CD4-positive, alpha-beta T cell treated with Interleukin-12 subunit alpha and Interleukin-12 subunit beta, for 1 hour (primary cell): ENCODE data around the gene TRERF1.
"Not testable (repeated sequence)": the region's sequence is repeated elsewhere in the genome, so short reads cannot be mapped to it uniquely, and the experiment has no call there.

ENCODE experiments used
- DNase-seq: peaks from one replicate; pipeline ENCODE4 v3.0.0-alpha.2; 2020

The TRERF1 gene

DNA sequence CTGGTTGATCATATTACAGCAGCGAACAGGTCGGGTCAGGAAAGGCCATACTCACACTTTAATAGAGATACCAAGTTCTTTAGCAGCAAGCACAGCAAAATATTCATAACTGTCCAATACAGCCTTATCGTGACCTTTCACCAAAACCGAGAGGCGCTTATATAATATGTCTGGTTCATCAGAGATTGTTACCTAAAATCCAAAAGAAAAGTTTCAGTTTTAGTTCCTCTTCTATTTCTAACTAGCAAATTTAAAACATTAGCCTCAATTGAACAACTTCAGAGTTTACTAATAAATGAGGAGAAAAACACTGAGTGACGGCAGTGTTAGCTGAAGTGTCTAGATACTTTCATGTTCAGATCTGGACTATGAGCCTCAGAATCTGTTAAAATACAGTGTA is 240.0 kb downstream of the TRERF1 start:
- DNase-seq: no peak

DNA sequence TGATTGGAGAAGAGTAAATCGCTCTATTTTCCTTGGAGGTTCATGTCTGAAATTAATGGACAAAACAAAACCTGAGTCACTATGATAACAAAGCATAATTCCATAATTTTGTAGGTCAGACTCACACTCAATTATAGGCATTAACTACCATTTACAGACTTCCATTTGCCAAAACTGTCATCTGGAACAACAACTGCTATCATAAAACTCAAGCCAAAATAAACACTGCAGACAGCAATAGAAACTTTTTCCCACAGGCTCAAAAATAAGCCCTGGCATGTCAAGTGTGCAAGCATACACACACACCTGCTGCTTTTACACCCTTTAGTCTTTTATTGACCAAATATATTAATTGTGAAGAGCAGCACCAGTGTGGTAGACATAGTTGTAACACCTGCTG is 241.2 kb downstream of the TRERF1 start:
- no peak for DNase-seq

DNA sequence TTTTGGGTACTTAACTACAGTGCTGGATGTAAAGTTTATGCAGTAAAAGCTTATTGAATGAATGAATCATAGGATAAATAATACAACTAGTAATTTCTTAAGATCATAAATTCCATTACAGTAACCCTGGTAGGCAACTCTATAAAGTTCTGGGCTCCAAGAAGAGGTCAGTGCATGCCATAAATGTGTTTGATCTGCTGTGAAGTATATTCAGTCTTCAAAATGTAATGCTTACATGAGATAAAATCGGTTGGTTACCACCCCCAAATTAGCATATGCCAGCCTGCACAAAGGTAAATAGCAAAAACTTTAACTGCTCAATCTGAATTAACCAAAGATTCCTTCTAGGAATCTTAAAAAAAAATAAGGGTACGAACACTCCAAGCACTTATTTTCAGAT is 244.2 kb downstream of the TRERF1 start:
- not testable (repeated sequence) for DNase-seq

DNA sequence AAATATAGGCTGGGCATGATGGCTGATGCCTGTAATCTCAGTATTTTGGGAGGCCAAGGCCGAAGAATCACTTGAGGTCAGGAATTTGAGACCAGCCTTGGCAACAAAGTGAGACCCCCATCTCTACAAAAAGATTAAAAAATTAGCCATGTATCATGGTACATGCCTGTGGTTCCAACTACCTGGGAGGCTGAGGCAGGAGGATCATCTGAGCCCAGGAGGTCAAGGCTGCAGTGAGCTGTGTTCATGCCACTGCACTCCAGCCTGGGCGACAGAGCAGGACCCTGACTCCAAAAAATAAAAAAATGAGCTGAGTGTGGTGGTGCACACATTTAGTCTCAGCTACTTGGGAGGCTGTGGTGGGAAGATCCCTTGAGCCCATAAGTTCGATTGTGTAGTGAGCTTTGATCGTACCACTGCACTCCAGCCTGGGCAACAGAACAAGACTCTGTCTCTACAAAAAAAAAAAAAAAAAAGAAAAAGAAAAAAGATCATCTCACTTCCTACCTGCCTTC is 246.9 kb downstream of the TRERF1 start:
- no peak for DNase-seq

DNA sequence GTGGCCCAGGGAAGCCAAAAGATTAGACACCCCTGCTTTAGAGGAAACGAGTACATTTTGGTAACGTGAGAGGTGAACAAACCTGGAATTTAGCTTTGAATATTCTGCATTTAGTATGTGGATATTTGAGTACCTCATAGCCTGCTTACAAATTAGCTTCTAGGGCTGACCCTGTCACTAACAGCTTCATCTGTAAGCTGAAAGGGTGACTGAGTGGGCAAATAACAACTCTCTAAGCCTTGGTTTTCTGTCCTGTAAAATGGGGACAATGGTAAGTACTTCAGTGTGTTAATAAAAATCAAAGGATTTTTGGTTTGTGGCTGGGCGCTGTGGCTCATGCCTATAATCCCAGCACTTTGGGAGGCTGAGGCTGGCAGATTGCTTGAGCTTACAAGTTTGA is 248.5 kb downstream of the TRERF1 start:
- DNase-seq: no peak

DNA sequence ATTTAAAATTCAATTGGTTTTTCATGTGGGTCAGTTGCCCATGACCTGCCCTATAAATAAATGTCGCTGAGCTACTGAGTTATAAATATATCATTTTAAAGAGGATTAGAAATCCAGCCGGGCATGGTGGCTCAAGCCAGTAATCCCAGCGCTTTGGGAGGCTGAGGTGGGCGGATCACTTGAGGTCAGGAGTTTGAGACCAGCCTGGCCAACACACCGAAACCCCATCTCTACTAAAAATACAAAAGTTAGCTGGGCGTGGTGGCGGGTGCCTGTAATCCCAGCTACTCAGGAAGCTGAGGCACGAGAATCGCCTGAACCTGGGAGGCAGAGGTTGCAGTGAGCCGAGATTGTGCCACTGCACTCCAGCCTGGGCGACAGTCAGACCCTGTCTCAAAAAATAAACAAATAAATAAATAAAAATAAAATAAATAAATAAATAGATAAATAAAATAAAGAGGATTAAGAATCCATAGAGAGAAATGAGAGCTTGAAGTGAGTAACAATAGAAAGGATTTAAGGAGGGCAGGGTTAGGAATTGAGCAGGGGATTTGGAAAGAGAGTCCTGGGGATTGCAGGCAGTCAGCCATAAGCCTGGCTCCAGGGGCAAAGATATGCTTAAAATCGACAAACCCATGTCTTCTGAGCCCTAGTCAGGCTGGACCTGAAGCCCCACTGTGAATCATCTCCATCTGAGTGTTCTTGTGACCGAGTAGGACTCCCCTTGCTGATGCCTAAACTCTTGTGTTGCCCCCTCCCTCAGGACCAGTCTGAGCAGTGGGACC is 249.4 kb downstream of the TRERF1 start:
- DNase-seq: not testable (repeated sequence)

DNA sequence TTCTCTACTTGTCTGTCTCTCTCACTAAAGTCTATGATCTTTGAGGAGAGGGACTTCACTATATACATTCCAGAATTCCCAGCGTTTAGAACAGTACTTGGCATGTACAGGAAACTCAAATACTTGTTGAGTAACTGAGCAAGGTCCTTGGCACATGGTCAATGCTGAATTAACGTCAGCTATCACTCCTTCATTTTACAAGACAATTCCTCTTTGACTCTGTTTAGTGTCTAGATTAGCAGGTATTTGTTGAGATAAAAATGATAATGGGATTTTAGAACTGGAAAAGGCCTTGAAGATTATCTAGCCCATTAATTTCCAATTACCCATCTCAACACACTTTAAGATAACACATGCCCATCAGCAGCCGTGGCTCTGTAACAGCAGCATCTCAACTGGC is 250.3 kb downstream of the TRERF1 start:
- DNase-seq: no peak

DNA sequence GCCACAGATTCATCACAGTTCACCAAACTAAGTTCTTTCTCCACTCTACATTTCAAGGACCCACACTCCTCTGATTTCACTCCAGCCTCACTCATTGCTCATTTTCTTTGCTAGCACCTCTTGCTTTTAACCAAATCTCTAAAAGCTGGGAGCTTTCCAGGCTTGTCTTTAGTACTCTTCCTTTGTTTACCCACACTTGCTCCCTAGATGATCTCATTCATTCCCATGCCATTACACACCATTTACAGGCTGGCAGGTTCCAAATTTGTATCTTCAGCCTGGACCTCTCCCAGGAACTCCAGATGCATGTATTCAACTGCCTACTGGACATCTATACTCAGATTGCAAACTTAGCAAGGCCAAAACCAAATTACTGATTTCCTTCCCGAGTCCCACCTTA is 251.7 kb downstream of the TRERF1 start:
- DNase-seq: no peak

DNA sequence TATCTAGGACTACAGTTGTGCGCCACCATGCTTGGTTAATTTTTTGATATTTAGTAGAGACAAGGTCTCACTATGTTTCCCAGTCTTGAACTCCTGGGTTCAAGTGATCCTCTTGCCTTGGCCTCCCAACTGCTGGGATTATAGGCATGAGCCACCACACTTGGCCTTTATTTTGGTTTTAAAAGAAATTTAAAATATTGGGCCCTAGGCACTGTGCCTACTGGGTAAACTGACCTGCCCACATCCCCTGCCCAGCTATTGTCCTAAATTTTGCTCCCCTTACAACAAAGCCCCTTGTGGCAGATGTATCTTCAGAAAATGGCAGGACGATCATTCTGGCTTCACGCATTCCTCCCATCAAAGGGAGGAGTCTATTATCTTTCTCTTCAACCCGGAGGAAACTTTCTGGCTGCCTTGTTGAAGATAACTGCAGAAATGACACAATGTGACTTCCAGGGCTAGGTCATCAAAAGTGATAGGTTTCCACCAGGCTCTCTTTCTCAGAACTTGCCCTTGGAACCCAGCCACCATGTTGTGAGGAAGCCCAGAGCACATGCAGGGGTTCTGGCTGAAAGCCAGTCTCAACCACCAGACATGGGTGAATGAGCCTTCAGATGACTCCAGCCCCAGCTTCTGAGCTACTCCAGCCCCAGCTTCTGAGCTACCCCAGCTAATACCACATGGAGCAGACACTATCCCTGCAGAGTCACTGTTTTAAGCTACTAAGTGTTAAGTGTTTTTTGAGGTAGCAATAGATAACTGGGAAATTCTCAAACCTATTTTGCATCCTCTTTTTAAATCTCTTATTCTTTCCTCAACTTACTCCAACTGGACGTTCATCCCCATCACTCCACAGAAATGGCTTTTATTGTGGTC is 252.4 kb downstream of the TRERF1 start:
- no peak for DNase-seq

DNA sequence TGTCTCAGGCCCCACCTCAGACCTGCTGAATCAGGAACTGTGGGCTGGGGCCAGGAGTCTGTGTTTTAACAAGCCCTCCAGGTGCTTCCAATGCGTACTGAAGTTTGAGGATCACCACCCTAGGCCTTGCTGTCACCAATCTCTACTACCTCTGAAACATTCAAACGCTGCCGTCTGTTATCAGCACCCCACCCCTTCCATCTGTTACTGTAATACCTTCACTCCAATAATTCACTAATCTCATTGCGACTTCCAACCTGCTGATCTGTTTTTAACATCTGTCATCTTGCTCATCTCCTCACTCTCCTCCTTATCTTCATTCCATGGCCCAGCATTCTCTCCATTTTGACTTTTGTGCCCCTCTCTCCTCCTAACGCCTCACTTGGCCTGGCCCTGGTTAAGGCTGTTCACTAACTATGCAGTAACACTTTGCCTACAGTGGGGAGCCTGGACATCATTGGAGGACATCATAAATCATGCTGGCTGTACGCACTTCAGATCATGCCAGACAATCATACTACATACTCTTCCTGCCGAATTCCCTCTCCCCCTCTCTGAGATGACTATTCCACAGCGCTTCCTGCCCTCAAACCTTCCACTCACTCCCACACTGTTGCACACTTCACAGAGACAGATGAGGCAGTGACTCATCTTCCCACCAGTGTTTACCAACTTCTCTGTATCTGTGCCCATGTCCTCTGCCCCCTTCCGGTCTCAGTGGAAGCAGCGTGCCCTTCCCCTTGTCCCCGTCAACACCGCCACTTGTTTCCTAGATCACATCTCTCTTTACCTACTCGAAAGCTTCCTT is 254.0 kb downstream of the TRERF1 start:
- no peak for DNase-seq

DNA sequence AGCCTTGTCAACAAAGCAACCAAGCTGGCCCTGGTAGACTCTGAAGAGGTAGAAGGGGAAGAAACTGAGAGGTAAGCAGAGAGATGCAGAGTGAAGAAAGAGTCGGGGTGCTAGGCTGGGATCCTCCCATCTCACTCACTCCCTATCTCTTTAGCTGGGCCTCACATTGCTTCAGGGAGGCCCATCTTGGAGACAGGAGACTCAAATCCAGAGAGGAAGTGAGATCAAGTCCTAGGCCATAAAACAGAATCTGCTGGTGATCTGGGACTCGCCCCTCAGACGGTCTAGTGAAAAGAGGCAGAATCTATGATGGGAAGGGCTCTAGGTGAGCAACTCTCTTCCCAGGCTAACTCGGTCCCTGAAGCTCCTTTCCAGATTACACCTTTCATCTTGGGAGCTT is 256.3 kb downstream of the TRERF1 start:
- no peak for DNase-seq

DNA sequence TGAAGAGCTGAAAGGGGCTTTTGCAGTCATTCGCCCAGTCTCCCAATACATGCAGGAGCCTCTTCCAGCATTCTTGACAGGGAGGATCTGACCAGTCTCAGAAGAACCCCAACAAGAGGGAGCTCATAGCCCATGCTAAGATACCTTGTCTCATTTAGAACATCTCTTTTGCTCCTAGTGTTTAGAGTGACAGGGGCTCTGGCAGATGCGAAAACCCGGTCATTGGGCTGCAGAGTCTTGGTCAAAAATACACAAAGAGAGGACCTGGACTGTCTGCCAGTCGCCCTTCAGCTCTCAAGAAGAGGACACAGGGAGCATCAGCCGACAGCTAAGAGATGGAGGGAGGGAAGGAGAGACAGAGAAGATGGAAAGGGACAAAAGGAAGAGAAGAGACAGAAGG is 257.7 kb downstream of the TRERF1 start:
- no peak for DNase-seq

DNA sequence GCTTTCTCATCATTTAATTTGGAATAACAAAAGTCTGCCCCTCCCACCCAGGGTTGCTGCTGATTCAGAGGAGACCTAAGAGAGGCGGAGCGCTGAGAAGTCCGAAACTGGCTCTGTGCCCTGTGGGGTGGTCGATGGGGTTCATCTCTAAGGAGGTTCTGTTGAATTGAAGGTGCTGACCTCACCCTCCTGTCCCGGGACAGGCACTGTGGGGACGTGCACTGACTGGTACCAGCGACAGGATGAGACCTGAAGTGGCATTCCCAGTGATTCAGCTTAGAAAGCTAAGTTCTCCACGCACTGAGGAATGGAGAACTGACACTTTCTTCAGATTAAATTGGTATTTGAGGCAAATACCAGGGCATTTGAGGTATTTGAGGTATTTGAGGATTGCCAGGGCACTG is 258.2 kb downstream of the TRERF1 start:
- no peak for DNase-seq

DNA sequence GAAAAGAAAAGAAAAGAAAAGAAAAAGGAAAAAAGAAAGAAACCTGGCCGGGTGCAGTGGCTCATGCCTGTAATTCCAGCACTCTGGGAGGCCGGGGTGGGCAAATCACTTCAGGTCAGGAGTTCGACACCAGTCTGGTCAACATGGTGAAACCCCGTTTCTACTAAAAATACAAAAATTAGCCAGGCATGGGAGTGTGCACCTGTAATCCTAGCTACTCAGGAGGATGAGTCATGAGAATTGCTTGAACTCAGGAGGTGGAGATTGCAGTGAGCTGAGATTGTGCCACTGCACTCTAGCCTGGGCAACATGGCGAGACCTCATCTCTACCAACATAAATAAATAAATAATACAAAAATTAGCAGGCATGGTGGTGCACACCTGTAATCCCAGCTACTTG is 259.3 kb downstream of the TRERF1 start:
- DNase-seq: not testable (repeated sequence)

DNA sequence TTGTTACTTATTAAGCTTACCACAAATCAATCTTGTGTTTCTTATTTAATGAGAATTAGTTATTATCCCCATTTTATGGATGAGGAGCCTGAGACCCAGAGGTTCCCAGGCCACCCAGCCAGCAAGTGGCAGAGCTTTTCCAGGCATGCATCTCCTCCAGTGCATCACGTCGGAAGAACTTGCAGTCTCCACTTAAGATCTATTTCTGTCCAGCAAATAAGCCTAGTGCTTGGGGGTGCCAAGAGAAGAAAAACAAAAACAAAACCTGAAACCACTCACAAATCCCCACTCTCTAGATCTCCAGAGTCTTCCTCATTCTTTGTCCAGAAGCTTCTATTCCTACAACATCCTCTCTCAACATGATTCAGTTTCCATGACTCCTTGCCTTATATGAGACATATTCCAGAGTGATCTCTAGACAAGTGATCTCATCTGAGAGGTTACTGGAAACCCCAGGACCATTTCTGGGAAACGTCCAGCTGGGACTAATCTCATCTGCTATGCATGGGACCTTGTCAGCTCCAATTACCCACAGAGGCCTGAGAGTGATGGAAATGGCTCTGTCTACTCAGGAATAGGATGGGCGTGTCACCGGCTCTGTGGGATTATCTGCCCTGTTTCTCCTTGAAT is 261.1 kb downstream of the TRERF1 start:
- no peak for DNase-seq

DNA sequence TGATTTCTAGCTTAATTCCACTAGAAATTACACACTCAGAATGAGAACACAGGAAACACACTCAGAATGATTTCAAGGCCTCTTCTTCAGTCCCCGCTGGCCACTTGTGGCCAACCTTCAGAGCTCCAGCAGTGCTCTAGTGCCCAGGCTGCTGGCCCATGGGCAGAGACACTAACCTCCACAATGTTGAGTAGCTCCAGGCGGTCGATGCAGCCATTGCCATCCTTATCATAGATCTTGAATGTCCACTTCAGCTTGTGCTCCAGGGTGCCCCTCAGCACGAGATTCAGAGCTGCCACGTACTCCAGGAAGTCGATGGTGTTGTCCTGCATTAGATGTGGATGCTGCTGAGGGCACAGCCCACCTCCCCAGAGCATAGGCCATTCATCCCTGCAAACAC is 263.3 kb downstream of the TRERF1 start:
- no peak for DNase-seq

DNA sequence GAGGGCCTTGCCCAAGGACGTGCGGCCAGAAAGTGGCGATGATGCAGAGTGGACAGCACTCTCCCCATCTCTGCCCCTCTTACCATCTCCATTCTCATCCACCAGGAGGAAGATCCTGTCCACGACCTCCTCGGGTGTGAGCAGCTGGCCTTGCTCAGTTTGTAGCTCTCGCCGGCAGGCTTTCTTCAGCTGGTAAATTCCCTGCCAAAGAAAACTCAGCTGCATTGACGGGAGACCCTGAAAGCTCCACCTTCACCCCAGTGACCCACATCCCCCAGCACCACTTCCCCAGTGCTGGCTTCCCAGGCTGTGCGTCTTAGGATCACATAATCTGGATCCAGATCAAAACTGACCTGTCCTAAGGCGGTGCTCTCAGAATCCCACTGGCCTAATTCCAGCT is 266.1 kb downstream of the TRERF1 start:
- DNase-seq: no peak

DNA sequence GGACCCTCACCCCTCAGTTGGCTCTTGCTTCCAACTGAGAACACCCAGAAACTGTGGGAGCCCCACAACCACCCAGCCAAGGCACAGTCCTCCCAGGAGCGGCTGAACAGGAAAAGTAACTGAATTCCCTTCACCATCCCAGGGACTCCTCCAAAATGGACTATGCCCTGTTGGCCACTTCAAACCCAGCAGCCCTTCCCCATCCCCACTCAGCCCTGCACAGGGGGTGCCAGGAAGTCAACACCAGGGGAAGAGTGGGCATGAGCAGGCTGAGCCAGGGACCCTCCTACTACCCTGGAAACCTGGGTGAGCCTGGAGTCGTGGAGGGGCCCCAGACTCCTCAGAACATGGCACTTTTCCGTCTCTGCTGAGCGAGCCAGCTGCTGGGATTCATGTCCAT is 267.3 kb downstream of the TRERF1 start:
- no peak for DNase-seq

DNA sequence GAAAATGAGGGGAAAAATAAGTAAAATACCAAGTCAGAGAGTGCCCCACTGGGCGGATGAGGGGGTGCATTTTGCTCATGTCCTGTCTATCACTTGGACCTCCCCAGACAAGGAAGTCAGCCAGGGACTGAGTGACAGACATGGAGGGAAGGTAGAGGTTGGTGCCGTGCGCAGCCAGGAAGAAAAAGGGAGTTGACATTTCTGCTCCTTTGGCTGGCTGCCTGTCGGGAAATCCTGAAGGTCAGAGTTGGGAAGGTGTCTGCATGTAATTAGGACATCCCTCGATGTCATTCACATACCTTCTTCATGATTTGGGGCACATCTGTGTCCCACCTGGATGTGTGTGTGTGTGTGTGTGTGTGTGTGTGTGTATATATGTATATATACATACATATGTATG is 269.6 kb downstream of the TRERF1 start:
- DNase-seq: no peak

DNA sequence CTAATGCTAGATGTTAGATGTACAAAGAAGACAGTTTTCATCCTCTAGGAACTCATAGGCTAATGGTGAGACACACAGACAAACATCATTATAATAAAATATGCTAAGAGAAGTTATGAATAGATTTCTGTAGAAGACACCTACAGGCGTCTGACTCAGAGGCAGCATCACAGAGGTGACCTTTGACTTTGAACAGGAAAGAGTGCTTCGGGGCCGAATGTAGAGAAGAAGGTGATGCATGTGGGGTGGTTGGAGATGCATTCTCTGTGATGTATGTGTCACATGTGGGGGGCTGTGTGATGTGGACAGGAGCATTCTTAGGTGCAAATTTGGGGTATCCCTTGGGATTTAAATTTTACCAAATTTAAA is 271.8 kb downstream of the TRERF1 start:
- no peak for DNase-seq

DNA sequence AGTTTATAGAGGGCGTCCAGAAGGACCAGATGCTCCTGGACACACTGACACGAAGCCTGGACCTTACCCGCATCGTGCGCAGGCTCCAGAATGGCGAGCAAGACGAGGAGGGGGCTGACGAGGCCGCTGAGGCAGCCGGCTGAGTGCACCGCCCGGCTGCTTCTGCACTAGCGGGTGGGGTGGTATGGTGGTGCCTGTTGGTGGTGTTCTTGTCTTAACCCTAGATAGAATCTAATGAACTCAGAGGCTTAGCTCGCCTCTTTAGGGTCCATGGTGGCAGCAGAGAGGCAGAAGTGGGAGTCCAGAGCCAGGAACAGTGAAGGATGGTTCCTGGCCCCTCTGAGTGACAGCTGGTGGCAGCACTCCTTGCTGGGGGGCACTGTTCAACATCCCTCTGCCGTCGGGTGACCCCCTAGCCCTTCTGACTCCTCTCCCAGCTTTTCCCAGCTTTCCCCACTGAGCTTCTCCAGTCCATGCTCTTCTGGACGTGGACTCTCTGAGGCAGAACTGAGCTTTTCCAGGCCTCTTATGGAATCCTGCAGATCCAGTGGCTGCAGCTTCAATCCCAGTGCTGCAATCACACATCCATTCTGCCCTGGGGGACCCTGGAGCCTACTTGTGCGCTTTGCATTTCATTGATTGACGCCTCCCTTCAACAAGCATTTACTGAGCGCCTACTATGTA is 272.3 kb downstream of the TRERF1 start:
- no peak for DNase-seq
